ENCODE measurements around the gene SLC5A1. TPM values are rescaled to one million over a fixed set of nuclear protein-coding genes. Genes with fewer than 3 reads are reported as not detected.

Gene SLC5A1
- 0.06 TPM in 1 of 5 replicates, not detected in the others for total RNA-seq (2022; extraction: Qiagen RNA extraction)

DNA sequence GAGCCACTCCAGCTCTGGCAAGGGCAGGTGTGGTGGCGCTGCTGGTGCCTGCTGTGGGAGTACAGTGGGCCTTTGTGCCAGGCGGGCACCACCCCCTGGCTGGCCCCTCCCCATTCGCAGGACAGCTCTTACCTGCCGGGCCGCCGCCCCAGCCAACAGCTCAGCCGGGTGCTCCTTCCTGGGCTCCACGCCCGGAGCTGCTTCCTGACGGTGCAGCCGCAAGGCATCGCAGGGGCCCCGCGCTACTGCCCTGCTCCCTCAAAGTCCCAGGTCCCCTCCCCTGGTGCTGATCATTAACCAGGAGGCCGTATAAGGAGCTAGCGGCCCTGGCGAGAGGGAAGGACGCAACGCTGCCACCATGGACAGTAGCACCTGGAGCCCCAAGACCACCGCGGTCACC, at the start of gene SLC5A1:
SLC5A1 (plus strand) TSS at position 338 of the 400 bp plus-strand sequence; CDS start at position 359, 21 bp downstream.

DNA sequence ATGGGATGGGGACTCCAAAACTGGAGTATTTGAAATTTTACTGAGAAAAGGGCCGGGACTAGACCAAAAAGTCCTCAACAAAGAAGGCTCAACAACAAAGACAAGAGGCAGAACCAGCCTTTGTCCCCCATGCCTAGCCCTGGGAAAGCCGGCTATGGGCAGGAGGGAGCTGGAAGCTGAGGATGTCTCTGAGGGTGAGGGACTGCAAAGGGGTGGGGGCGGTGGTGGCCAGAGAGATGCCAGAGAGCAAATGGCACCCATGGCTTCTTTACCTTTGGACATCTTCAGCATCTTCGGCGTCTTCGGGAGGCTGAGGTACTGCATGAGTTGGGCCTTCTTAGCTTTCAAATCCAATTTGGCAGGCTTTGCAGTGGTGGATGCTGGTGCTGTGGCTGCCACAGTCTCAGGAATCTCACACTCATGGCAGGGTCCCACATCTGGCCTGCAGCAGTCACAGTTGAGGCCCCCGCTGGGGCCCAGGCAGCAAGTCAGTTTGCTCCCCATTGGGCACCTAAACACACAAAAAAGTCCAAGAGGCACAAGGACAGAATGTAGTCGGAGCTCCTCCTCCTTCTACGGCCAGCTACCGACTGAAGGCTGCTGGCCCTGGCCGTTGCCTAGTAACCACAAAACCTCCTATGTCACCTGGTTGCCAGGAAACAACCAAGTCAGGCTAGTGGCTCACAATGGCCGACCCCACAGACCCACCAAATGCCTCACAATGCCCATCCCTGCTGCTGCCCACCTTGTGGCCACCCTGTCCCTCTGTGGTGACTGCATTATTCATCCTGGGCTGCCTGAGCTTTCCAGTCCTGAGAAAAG, 115.9 kb downstream of the SLC5A1 start, which contains the start of gene C22orf42:
C22orf42 (minus strand) TSS at position 592 of the 822 bp plus-strand sequence; CDS start at position 504, 88 bp downstream.

Other genes with a start within 250 kb of the SLC5A1 start
- gene YWHAH, start 98.7 kb upstream of the SLC5A1 start, total RNA-seq (2022; extraction: Qiagen RNA extraction) = 134 to 147 TPM (median 143 TPM) in 5 replicates
- not detected in 5 replicates for gene C22orf42, start 116.0 kb downstream of the SLC5A1 start, total RNA-seq (2022; extraction: Qiagen RNA extraction)
- gene RFPL2, start 161.8 kb downstream of the SLC5A1 start, total RNA-seq (2022; extraction: Qiagen RNA extraction) = 0.15 to 0.26 TPM (median 0.18 TPM) in 4 of 5 replicates, not detected in the other
- not detected in 5 replicates for gene SLC5A4, start 212.1 kb downstream of the SLC5A1 start, total RNA-seq (2022; extraction: Qiagen RNA extraction)

Measured in A549 treated with Mapracorat at 1 μM for 4 hours (cell line).